A549 (cell line): ENCODE results near the gene SLC19A1. TPM values are rescaled to one million over a fixed set of nuclear protein-coding genes. Genes with fewer than 3 reads are reported as not detected.

Experiments used
- ATAC-seq, 2 experiments: fragments of 200-7000 bp in 1 of 2; fragments of >200 bp in 1 of 2; cut with Nextera tagmentation in 1 of 2; cut with Tn5 transposase in 1 of 2; 3 replicates each; pipeline versions ENCODE4 v1.8.0 to v1.9.1; 2018 to 2020; ENCODE audit warnings: mild to moderate bottlenecking in 1 of 2, moderate library complexity in 1 of 2
- CTCF ChIA-PET: fragments of 300-600 bp; sonication (Branson Sonifier 250); formaldehyde crosslinking; extraction: SDS; loops from one replicate; lab custom pipeline; 2021; ENCODE audit warnings: antibody characterized with exemption, inconsistent platforms; lab: Yijun Ruan, JAX
- POLR2A ChIA-PET: fragments of 350-600 bp; formaldehyde crosslinking; extraction: SDS; loops from one replicate; lab custom pipeline; 2021; ENCODE audit warnings: antibody characterized with exemption, inconsistent platforms; lab: Yijun Ruan, JAX
- DNase-seq, 2 experiments: peaks; one replicate each; pipeline versions ENCODE4 v3.0.0 to v3.0.0-alpha.2; 2011 to 2016; ENCODE audit warnings: low read depth in 1 of 2, low spot score in 1 of 2
- FAIRE-seq: peaks from 2 replicates; lab custom pipeline; 2011; peaks lifted over from hg19 to GRCh38; lab: Jason Lieb, UNC
- H3K27ac ChIP-seq, 2 experiments: fragments of >200 bp; sonication (Bioruptor Twin); formaldehyde crosslinking; 3 replicates each; pipeline ENCODE4 v1.5.1; 2016 to 2017
- H3K4me1 ChIP-seq: fragments of >200 bp; sonication (Bioruptor Twin); formaldehyde crosslinking; 3 replicates; pipeline ENCODE4 v1.6.1; 2016
- H3K4me2 ChIP-seq: fragments of >200 bp; sonication (Bioruptor Twin); formaldehyde crosslinking; 3 replicates; pipeline ENCODE4 v1.6.1; 2016
- H3K4me3 ChIP-seq: fragments of >200 bp; sonication (Bioruptor Twin); formaldehyde crosslinking; 3 replicates; pipeline ENCODE4 v1.5.1; 2016
- H3K9me3 ChIP-seq: fragments of >200 bp; sonication (Bioruptor Twin); formaldehyde crosslinking; 3 replicates; pipeline ENCODE4 v1.6.1; 2016
- CEBPB ChIP-seq, 2 experiments: fragments of >200 bp in 1 of 2; sonication (Bioruptor Twin) in 1 of 2; formaldehyde crosslinking in 1 of 2; IDR thresholded peaks; 2 replicates each; pipeline ENCODE4 v1.6.1; 2012 to 2016
- CHD2 ChIP-seq: fragments of 150-350 bp; IDR thresholded peaks from 2 replicates; pipeline ENCODE4 v1.6.1; 2014; ENCODE audit warnings: low read length; ENCODE audit not compliant: partially characterized antibody
- CTCF ChIP-seq: fragments of >200 bp; sonication (Bioruptor Twin); formaldehyde crosslinking; IDR thresholded peaks from 3 replicates; pipeline ENCODE4 v1.5.1; 2016
- EP300 ChIP-seq, 2 experiments: fragments of >200 bp; sonication (Bioruptor Twin); formaldehyde crosslinking; IDR thresholded peaks; 2 replicates in 1 of 2; 3 replicates in 1 of 2; pipeline ENCODE4 v1.6.1; 2016 to 2017
- ESRRA ChIP-seq: fragments of 150-350 bp; IDR thresholded peaks from 2 replicates; pipeline ENCODE4 v1.6.1; 2014; ENCODE audit warnings: mild to moderate bottlenecking, low read length, borderline replicate concordance
- GATA3 ChIP-seq: IDR thresholded peaks from 2 replicates; pipeline ENCODE4 v1.6.1; 2012; ENCODE audit warnings: borderline replicate concordance
- HEYL ChIP-seq: fragments of 250-450 bp; sonication (Bioruptor Pico); IDR thresholded peaks from 2 replicates; pipeline ENCODE4 v1.8.0; 2021; ENCODE audit warnings: mild to moderate bottlenecking, moderate library complexity
- JUN ChIP-seq, 2 experiments: fragments of >200 bp; sonication (Bioruptor Twin); formaldehyde crosslinking; IDR thresholded peaks; 2 replicates in 1 of 2; 3 replicates in 1 of 2; pipeline ENCODE4 v1.6.1; 2016 to 2017
- KDM1A ChIP-seq: fragments of 200-600 bp; sonication (generic); IDR thresholded peaks from 2 replicates; pipeline ENCODE4 v1.6.1; 2016; ENCODE audit warnings: low read depth, mild to moderate bottlenecking
- MAFK ChIP-seq: fragments of 450-650 bp; IDR thresholded peaks from 2 replicates; pipeline ENCODE4 v1.6.1; 2014; ENCODE audit not compliant: partially characterized antibody
- MAX ChIP-seq: IDR thresholded peaks from 2 replicates; pipeline ENCODE4 v1.6.1; 2012
- MYC ChIP-seq: IDR thresholded peaks from 2 replicates; pipeline ENCODE4 v1.6.1; 2012; ENCODE audit warnings: mild to moderate bottlenecking, inconsistent platforms, low read length, improper control_type of control experiment, borderline replicate concordance
- NFE2L2 ChIP-seq: fragments of 150-350 bp; conservative IDR thresholded peaks from 2 replicates; pipeline ENCODE4 v1.6.1; 2014; ENCODE audit warnings: low read length
- NPAS2 ChIP-seq: fragments of 250-450 bp; sonication (Bioruptor Pico); IDR thresholded peaks from 2 replicates; pipeline ENCODE4 v1.8.0; 2022; ENCODE audit warnings: mild to moderate bottlenecking, moderate library complexity, borderline replicate concordance
- POLR2A ChIP-seq: IDR thresholded peaks from 2 replicates; pipeline ENCODE4 v1.6.1; 2012; ENCODE audit warnings: mild to moderate bottlenecking, low read length
- POLR2AphosphoS2 ChIP-seq: conservative IDR thresholded peaks from 2 replicates; pipeline ENCODE4 v1.6.1; 2012; ENCODE audit warnings: low read length, improper control_type of control experiment, inconsistent platforms
- RAD21 ChIP-seq, 2 experiments: fragments of >200 bp in 1 of 2; sonication (Bioruptor Twin) in 1 of 2; formaldehyde crosslinking in 1 of 2; IDR thresholded peaks in 1 of 2; conservative IDR thresholded peaks in 1 of 2; 2 replicates in 1 of 2; 3 replicates in 1 of 2; pipeline ENCODE4 v1.6.1; 2012 to 2018; ENCODE audit warnings: inconsistent platforms in 1 of 2
- REST ChIP-seq: fragments of 200-600 bp; sonication (generic); IDR thresholded peaks from 2 replicates; pipeline ENCODE4 v1.6.1; 2016; ENCODE audit warnings: antibody characterized with exemption, mild to moderate bottlenecking, moderate library complexity
- RNF2 ChIP-seq: fragments of 200-600 bp; sonication (generic); IDR thresholded peaks from 2 replicates; pipeline ENCODE4 v1.6.1; 2016; ENCODE audit warnings: low read depth, mild to moderate bottlenecking, antibody characterized with exemption, moderate library complexity, borderline replicate concordance
- SMC3 ChIP-seq: fragments of >200 bp; sonication (Bioruptor Twin); formaldehyde crosslinking; IDR thresholded peaks from 3 replicates; pipeline ENCODE4 v1.6.1; 2018; ENCODE audit warnings: inconsistent platforms
- WGBS: methylation state at CpG from one replicate; pipeline ENCODE4 v1.1.6; 2017; ENCODE audit errors: missing lambda C conversion rate; 5-methylcytosine and 5-hydroxymethylcytosine counted together
- polyA minus RNA-seq: library from RNA; depleted of rRNA, polyadenylated mRNA; stranded (reverse); fragments of >200 nt; gene quantifications from 2 replicates; pipeline ENCODE4 v1.2.3, GENCODE V29; 2011; rRNA and poly(A)+ RNA removed
- polyA plus RNA-seq, 4 experiments: library from polyadenylated mRNA; depleted of rRNA in 3 of 4; stranded (reverse); fragments of >200 nt; fragmentation: RNase III in 1 of 4; extraction: RNeasy Plus Mini Kit Qiagen cat#74134 plus additional on column Dnase treatment in 1 of 4; gene quantifications; 2 replicates in 3 of 4; 3 replicates in 1 of 4; pipeline ENCODE4 v1.2.3, GENCODE V29; 2011 to 2017

SLC19A1 gene
- polyA plus RNA-seq (2011; rRNA removed) (9.8 and 11.0 TPM in 2 replicates), polyA plus RNA-seq (2017; fragmentation: RNase III; extraction: RNeasy Plus Mini Kit Qiagen cat#74134 plus additional on column Dnase treatment) (13.8 to 14.0 TPM (median 14.0 TPM) in 3 replicates), polyA minus RNA-seq (8.2 and 11.1 TPM in 2 replicates)
- polyA plus RNA-seq (2012; cell fraction: cytosol; rRNA removed): 26.6 and 40.5 TPM in 2 replicates
- 78.9 and 138 TPM in 2 replicates for polyA plus RNA-seq (2012; cell fraction: nucleus; rRNA removed)

- CTCF ChIA-PET: no interaction called here
- POLR2A ChIA-PET: no interaction called here
- TF ChIP-seq HEYL (CRISPR knock-in tag) (no peak), POLR2A (peak; percentile 50), CTCF (0 out of 3 replicates have a peak, but pooled peaks have one; percentile 21), POLR2AphosphoS2 (no peak), JUN (IDR thresholded peaks at IDR 0.05) (peak in 1 of 2 experiments; percentile 31; a peak in 1 of 5 replicates), ESRRA (no peak), MYC (0 out of 2 replicates have a peak, but pooled peaks have one; percentile 40)
- Histone ChIP-seq H3K4me2 (peak within 1 kb of the TSS; percentile 99), H3K4me3 (peak within 1 kb of the TSS; percentile 71), H3K9me3 (no peaks in the 10 kb centered on the region), H3K4me1 (peaks cover 11% of the 10 kb centered on the region; the same call in 2 of the 3 replicates), H3K27ac (peak within 1 kb of the TSS; percentile 90 to 98)
- no CpG with 5 or more reads among the region's 59 CpGs for WGBS
- DNase-seq (peak; percentile 48 to 77), FAIRE-seq (no peak), ATAC-seq (peak; percentile 80 to 81)
Measured at GRCh38 chr21:45542242-45542666, at the start of gene SLC19A1. Gene SLC19A1, minus strand, starts transcription at chr21:45542440. Its CDS starts 4,481 bp downstream, at chr21:45537959.

GRCh38 chr21:45591619-45592207 is 49.5 kb upstream of the SLC19A1 start:
- no peak for FAIRE-seq

More at GRCh38 chr21:45591619-45592207, 49.5 kb upstream of the SLC19A1 start:
- no peak for ATAC-seq
- H3K4me3 ChIP-seq: no peak overlapping the region
- POLR2A ChIA-PET: no interaction called here
- H3K27ac ChIP-seq: no peak overlapping the region
- 84% methylated on average over 9 of the region's 9 CpGs for WGBS
- no peak overlapping the region; the same call in 1 of the 3 replicates for H3K4me2 ChIP-seq
- TF ChIP-seq NFE2L2 (no peak), GATA3 (no peak), MAX (no peak), KDM1A (no peak), REST (no peak), RAD21 (conservative IDR thresholded peaks at IDR 0.05 in 1 of 2, IDR thresholded peaks at IDR 0.05 in 1 of 2) (no peak), JUN (IDR thresholded peaks at IDR 0.05) (no peak), SMC3 (no peak), NPAS2 (CRISPR knock-in tag) (no peak), RNF2 (no peak), EP300 (IDR thresholded peaks at IDR 0.05) (no peak), CHD2 (no peak), MAFK (no peak), CEBPB (IDR thresholded peaks at IDR 0.05) (no peak)
- TF ChIP-seq, all 56 proteins: peak for 0
- Histone ChIP-seq H3K9me3 (peaks cover 7% of the 10 kb centered on the region; the same call in 1 of the 3 replicates), H3K4me1 (no peaks in the 10 kb centered on the region)
- DNase-seq: no peak
- CTCF ChIA-PET: interaction anchor here (1.4 kb wide), 1 partner anchor 451 kb away, joined by 3 read pairs; no protein-coding TSS in a partner anchor
